ENCODE data around the gene CCL27.
"Not testable (repeated sequence)": the region's sequence is repeated elsewhere in the genome, so short reads cannot be mapped to it uniquely, and the experiment has no call there.

Gene CCL27

DNA sequence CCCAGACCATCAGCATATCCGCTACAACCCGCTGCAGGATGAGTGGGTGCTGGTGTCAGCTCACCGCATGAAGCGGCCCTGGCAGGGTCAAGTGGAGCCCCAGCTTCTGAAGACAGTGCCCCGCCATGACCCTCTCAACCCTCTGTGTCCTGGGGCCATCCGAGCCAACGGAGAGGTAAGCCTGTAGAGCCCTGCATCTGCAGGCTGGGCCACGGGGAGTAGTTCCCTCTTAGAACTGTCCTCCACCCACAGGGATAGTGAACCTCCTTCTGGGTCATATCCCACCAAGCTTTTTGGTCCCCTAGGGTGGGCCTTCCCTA lies 15.4 kb downstream of the CCL27 start:
- Histone ChIP-seq H3K36me3 (ENCODE audit: low read depth) (peaks cover 22% of the 10 kb centered on the region; the same call in 1 of the 2 replicates), H3K27ac (ENCODE audit: poor library complexity, severe bottlenecking) (peak overlapping the region; percentile 31), H3K27me3 (ENCODE audit: insufficient read depth, poor library complexity, severe bottlenecking) (no peaks in the 10 kb centered on the region), H3K4me3 (ENCODE audit: severe bottlenecking) (peak overlapping the region; percentile 50), H3K9me3 (ENCODE audit: severe bottlenecking) (no peaks in the 10 kb centered on the region), H3K4me1 (ENCODE audit: insufficient read depth, poor library complexity, severe bottlenecking) (peaks cover 9% of the 10 kb centered on the region)
- ATAC-seq (ENCODE audit: low read depth) = peak; percentile 9; the same call in 2 of the 3 replicates
- peak; percentile 20 for TF ChIP-seq CTCF (IDR thresholded peaks at IDR 0.05; ENCODE audit: poor library complexity, severe bottlenecking)
- no peak for DNase-seq (ENCODE audit: low spot score)

- Histone ChIP-seq H3K27me3 (ENCODE audit: insufficient read depth, poor library complexity, severe bottlenecking) (no peaks in the 10 kb centered on the region), H3K4me1 (ENCODE audit: insufficient read depth, poor library complexity, severe bottlenecking) (peaks cover 9% of the 10 kb centered on the region), H3K36me3 (ENCODE audit: low read depth) (peaks cover 22% of the 10 kb centered on the region; the same call in 1 of the 2 replicates), H3K4me3 (ENCODE audit: severe bottlenecking) (peak within 1 kb of the TSS; percentile 50), H3K9me3 (ENCODE audit: severe bottlenecking) (no peaks in the 10 kb centered on the region), H3K27ac (ENCODE audit: poor library complexity, severe bottlenecking) (peak within 1 kb of the TSS; percentile 31)
- TF ChIP-seq CTCF (IDR thresholded peaks at IDR 0.05; ENCODE audit: poor library complexity, severe bottlenecking) = peak; percentile 56
- ATAC-seq (ENCODE audit: low read depth) = peak; percentile 75
- peak; percentile 90 for DNase-seq (ENCODE audit: low spot score)
Observed at GRCh38 chr9:34646211-34647083, 16.0 kb downstream of the CCL27 start, which contains the start of gene GALT. Gene GALT, plus strand, starts transcription at chr9:34646675. Its CDS starts 30 bp downstream, at chr9:34646705.

- H3K27me3 ChIP-seq (ENCODE audit: insufficient read depth, poor library complexity, severe bottlenecking) = no peaks in the 10 kb centered on the region
- no peak for ATAC-seq (ENCODE audit: low read depth)
- peaks cover 7% of the 10 kb centered on the region for H3K4me1 ChIP-seq (ENCODE audit: insufficient read depth, poor library complexity, severe bottlenecking)
- no peaks in the 10 kb centered on the region for H3K9me3 ChIP-seq (ENCODE audit: severe bottlenecking)
- peaks cover 21% of the 10 kb centered on the region; the same call in 1 of the 2 replicates for H3K36me3 ChIP-seq (ENCODE audit: low read depth)
- no peak overlapping the region for H3K4me3 ChIP-seq (ENCODE audit: severe bottlenecking)
- DNase-seq (ENCODE audit: low spot score) = no peak
- no peak for TF ChIP-seq CTCF (IDR thresholded peaks at IDR 0.05; ENCODE audit: poor library complexity, severe bottlenecking)
- H3K27ac ChIP-seq (ENCODE audit: poor library complexity, severe bottlenecking) = no peak overlapping the region
Observed at GRCh38 chr9:34644766-34645314, 17.6 kb downstream of the CCL27 start.

- Histone ChIP-seq H3K4me3 (ENCODE audit: severe bottlenecking) (no peak overlapping the region), H3K9me3 (ENCODE audit: severe bottlenecking) (no peaks in the 10 kb centered on the region), H3K36me3 (ENCODE audit: low read depth) (no peaks in the 10 kb centered on the region), H3K4me1 (ENCODE audit: insufficient read depth, poor library complexity, severe bottlenecking) (peaks cover 6% of the 10 kb centered on the region), H3K27ac (ENCODE audit: poor library complexity, severe bottlenecking) (no peak overlapping the region), H3K27me3 (ENCODE audit: insufficient read depth, poor library complexity, severe bottlenecking) (no peaks in the 10 kb centered on the region)
- DNase-seq (ENCODE audit: low spot score) (no peak), ATAC-seq (ENCODE audit: low read depth) (no peak)
- TF ChIP-seq CTCF (IDR thresholded peaks at IDR 0.05; ENCODE audit: poor library complexity, severe bottlenecking) = no peak
Observed at GRCh38 chr9:34642679-34643078, 19.8 kb downstream of the CCL27 start.

DNA sequence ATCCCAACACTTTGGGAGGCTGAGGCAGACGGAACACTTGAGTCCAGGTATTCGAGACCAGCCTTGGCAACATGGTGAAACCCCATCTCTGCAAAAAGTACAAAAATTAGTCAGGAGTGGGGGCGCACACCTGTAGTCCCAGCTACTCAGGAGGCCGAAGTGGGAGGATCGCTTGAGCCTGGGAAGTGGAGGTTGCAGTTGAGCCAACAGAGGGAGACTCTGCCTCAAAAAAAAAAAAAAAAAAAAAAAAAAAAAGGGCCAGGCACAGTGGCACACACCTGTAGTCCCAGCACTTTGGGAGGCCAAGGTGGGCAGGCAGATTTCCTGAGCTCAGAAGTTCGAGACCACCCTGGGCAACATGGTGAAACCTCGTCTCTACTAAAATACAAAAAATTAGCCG lies 23.1 kb downstream of the CCL27 start:
- not testable (repeated sequence) for H3K4me1 ChIP-seq (ENCODE audit: insufficient read depth, poor library complexity, severe bottlenecking); H3K9me3 ChIP-seq (ENCODE audit: severe bottlenecking); H3K4me3 ChIP-seq (ENCODE audit: severe bottlenecking); H3K27me3 ChIP-seq (ENCODE audit: insufficient read depth, poor library complexity, severe bottlenecking); H3K27ac ChIP-seq (ENCODE audit: poor library complexity, severe bottlenecking); DNase-seq (ENCODE audit: low spot score); ATAC-seq (ENCODE audit: low read depth); H3K36me3 ChIP-seq (ENCODE audit: low read depth)

Measured in RWPE2 (cell line).